Activated CD8-positive, alpha-beta memory T cell treated with anti-CD3 and anti-CD28 coated beads for 48 hours (primary cell): ENCODE measurements around the gene GABPB1.

Experiments used
- DNase-seq, 3 experiments: peaks; one replicate each; pipeline ENCODE4 v3.0.0-alpha.2; 2020; ENCODE audit warnings: low read depth in 2 of 3, low spot score in 2 of 3

GABPB1 gene

GRCh38 chr15:50345298-50345697 is 9.7 kb downstream of the GABPB1 start:
- no peak for DNase-seq

- DNase-seq, result no peak
Observed at GRCh38 chr15:50344006-50344464, 11.0 kb downstream of the GABPB1 start.

GRCh38 chr15:50341616-50342136 is 13.3 kb downstream of the GABPB1 start:
- DNase-seq, result no peak

GRCh38 chr15:50340416-50340815 is 14.6 kb downstream of the GABPB1 start:
- DNase-seq, result no peak

- no peak for DNase-seq
Observed at GRCh38 chr15:50339717-50340116, 15.3 kb downstream of the GABPB1 start.

- no peak for DNase-seq
Observed at GRCh38 chr15:50335251-50335650, 19.7 kb downstream of the GABPB1 start.

GRCh38 chr15:50333229-50333628 is 21.8 kb downstream of the GABPB1 start:
- DNase-seq, result no peak

- DNase-seq, result no peak
Observed at GRCh38 chr15:50330921-50331320, 24.1 kb downstream of the GABPB1 start.

GRCh38 chr15:50328116-50328515 is 26.9 kb downstream of the GABPB1 start:
- no peak for DNase-seq

- no peak for DNase-seq
Observed at GRCh38 chr15:50321680-50322210, 33.3 kb downstream of the GABPB1 start.

- DNase-seq, result no peak
Observed at GRCh38 chr15:50320504-50320903, 34.5 kb downstream of the GABPB1 start.

- DNase-seq, result no peak
Observed at GRCh38 chr15:50318697-50319096, 36.3 kb downstream of the GABPB1 start.

GRCh38 chr15:50315814-50316630 is 39.0 kb downstream of the GABPB1 start:
- no peak for DNase-seq

- DNase-seq, result no peak
Observed at GRCh38 chr15:50312636-50313035, 42.4 kb downstream of the GABPB1 start.

GRCh38 chr15:50307799-50308198 is 47.2 kb downstream of the GABPB1 start:
- DNase-seq, result no peak

GRCh38 chr15:50304836-50305235 is 50.2 kb downstream of the GABPB1 start:
- no peak for DNase-seq

GRCh38 chr15:50302581-50302980 is 52.4 kb downstream of the GABPB1 start:
- DNase-seq, result no peak

- DNase-seq, result no peak
Observed at GRCh38 chr15:50298340-50298739, 56.7 kb downstream of the GABPB1 start.

- DNase-seq, result no peak
Observed at GRCh38 chr15:50295966-50296365, 59.0 kb downstream of the GABPB1 start.

GRCh38 chr15:50289749-50290148 is 65.2 kb downstream of the GABPB1 start:
- DNase-seq, result no peak

GRCh38 chr15:50287324-50288116 is 67.5 kb downstream of the GABPB1 start:
- DNase-seq, result no peak

- no peak for DNase-seq
Observed at GRCh38 chr15:50281427-50281826, 73.6 kb downstream of the GABPB1 start.
